ENCODE data around the gene TRIM24. TPM values are rescaled to one million over a fixed set of nuclear protein-coding genes. Genes with fewer than 3 reads are reported as not detected.
"Not testable (repeated sequence)": the region's sequence is repeated elsewhere in the genome, so short reads cannot be mapped to it uniquely, and the experiment has no call there.

TRIM24 gene
- total RNA-seq, 2 experiments from 2014 or later: 11.6 to 12.3 TPM

DNA sequence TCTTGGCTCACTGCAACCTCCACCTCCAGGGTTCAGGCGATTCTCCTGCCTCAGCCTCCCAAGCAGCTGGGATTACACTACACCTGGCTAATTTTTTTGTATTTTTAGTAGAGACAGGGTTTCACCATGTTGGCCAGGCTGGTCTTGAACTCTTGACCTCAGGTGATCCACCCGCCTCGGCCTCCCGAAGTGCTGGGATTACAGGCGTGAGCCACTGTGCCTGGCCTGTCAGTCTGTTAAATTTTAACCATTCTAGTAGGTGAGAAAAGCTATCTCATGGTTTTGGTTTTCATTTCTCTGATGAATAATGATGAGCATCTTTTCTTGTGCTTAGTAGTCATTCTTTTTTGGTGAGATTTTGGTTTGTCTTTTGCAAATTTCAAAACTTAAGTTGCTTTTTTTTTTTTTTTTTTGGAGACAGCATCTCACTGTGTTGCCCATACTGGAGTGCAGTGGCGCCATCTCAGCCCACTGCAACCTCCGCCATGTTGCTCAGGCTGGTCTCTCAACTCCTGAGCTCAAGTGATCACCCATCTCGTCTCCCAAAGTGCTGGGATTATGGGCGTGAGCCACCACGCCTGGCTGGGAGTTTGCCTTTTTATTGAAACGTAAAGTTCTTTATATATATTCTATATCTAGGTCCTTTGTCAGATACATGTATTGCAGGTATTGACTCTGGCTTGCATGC, 6.2 kb downstream of the TRIM24 start:
- not testable (repeated sequence) for H3K4me3 Mint-ChIP-seq; H3K27ac Mint-ChIP-seq; H3K27me3 Mint-ChIP-seq (ENCODE audit: low read depth); DNase-seq; H3K9me3 Mint-ChIP-seq; H3K36me3 Mint-ChIP-seq (ENCODE audit: low read depth)
- CTCF ChIA-PET: interaction anchor here (0.8 to 1.2 kb wide), 3 partner anchors 14 to 411 kb away, joined by 3 to 5 read pairs (median 4); no protein-coding TSS in a partner anchor
- H3K4me1 Mint-ChIP-seq (ENCODE audit: low read depth): peaks cover 54% of the 10 kb centered on the region
- intact Hi-C loops (cut with micrococcal nuclease): loop anchor here (10.0 kb wide), 1 partner anchor 639 kb away; the partner anchor contains the start of gene ZC3HAV1

DNA sequence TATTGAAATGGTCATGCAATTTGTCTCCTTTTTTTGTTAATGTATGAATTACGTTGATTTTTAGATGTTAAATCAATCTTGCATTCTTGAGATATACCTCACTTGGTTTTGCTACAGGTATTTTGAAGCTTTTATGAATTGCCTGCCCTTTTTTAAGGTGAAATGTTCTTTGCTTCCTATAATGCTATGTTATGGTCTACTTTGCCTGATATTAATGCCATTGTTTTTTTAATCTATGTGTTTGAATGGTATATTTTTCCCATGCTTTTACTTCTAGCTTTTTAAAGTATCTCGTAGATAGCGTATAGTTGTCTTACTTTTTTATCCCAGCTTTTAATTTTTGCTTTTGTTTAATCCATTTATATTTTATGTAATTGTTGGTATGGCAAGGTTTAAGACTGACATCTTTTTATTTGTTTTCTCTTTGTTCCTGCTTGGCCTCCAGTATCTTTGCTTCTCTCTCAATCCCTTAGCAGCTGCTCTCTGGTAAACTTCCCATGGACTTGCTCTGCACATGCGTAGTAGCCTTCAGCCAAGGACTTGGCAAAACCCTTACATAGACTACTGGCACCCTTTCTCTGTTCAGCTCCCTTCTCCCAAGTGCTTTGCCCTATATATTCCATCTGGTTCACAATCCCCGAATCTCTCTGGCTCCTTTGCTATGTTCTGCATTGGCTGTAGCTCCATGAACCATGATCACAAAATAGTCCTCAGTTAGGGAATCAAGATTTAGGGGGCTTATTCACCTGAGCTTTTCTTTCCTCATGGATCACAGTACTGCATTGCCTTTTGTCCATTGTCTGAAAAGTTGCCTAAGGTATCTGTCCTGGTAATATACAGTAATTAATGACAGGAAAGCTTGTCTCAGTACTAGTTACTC, 8.4 kb downstream of the TRIM24 start:
- Mint-ChIP-seq H3K4me1 (ENCODE audit: low read depth) (peaks cover 45% of the 10 kb centered on the region), H3K27me3 (ENCODE audit: low read depth) (no peaks in the 10 kb centered on the region), H3K27ac (no peak overlapping the region), H3K9me3 (no peaks in the 10 kb centered on the region), H3K4me3 (no peak overlapping the region), H3K36me3 (ENCODE audit: low read depth) (peaks cover 4% of the 10 kb centered on the region)
- CTCF ChIA-PET: interaction anchor here (0.7 kb wide), 1 partner anchor 9 kb away, joined by 3 read pairs; the partner anchor contains the start of gene TRIM24
- no peak for DNase-seq
- intact Hi-C loops (cut with micrococcal nuclease): loop anchor here (10.0 kb wide), 1 partner anchor 636 kb away; the partner anchor contains the start of gene ZC3HAV1

DNA sequence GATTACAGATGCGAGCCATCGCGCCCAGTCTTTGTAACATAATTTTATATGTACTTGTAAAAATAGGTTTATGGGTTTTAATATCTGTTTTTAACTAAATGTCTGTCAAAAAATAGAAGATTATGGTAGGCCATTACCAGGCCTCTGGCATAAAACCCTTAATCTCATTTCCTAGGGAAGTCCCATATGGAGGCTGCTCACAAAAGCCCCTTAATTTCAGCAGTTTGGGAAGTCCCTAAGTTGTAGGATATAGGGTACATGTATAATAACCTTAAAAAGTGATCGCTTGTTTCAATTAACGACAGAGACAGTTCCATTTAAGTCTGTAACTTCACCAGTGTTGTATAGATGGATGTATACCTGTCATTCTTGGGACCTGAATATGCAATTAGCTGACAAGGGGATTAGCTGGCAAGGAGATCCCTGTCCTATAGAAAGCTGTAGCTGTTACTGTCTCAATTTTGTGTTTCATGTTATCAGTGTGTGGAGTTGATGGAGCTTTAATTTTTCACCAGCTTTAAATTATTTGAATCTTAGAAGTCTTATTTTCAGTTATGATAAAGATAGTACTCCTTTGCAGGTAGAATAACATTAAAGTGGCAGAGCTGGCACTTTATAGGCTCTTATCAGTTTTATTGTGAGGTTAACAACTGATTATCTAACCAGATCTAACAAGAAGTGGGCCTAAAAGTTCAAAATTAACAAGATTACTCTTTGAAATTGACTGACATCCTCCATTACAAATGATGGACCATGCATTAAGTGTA, 10.5 kb downstream of the TRIM24 start:
- Mint-ChIP-seq H3K4me1 (ENCODE audit: low read depth) (peaks cover 43% of the 10 kb centered on the region), H3K36me3 (ENCODE audit: low read depth) (no peaks in the 10 kb centered on the region), H3K4me3 (no peak overlapping the region), H3K27ac (no peak overlapping the region), H3K9me3 (no peaks in the 10 kb centered on the region), H3K27me3 (ENCODE audit: low read depth) (no peaks in the 10 kb centered on the region)
- no peak for DNase-seq
- CTCF ChIA-PET: no interaction called here
- intact Hi-C loops (cut with micrococcal nuclease): no loop called here

DNA sequence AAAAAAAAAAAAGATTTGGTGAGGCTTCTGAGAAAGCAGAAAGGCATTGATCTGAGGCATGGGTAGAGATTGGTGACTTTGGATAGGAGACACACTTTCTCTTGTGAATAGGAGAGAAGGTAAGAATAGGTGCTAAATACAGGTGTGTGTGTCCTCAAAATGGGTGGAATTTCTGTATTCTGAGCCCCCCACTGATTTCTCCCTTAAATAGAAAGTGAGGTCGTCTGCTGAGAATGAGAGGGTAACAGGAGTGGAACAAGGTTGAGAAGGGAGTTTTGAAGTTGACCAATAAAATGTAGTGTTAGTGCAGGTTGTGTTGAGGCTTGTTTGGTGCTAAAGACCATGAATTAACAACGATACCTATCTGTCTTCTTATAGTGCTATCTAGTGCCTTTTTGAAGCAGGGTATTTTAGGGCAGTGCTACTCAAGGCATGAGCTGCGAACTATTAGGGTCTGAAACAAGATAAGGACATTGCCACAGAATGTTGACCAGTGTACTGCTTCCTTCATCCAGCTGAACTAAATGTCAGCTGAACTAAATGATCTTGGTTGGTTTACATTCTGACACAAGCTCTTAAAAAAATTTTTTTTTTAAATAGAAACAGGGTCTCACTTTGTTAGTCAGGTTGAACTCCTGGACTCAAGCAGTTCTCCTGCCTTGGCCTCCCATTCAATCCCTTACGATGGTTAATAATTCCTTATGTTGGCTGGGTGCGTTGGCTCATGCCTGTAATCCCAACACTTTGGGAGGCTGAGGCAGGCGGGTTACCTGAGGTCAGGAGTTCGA, 12.4 kb downstream of the TRIM24 start:
- Mint-ChIP-seq H3K9me3 (no peaks in the 10 kb centered on the region), H3K4me1 (ENCODE audit: low read depth) (peaks cover 42% of the 10 kb centered on the region)
- intact Hi-C loops (cut with micrococcal nuclease): no loop called here

DNA sequence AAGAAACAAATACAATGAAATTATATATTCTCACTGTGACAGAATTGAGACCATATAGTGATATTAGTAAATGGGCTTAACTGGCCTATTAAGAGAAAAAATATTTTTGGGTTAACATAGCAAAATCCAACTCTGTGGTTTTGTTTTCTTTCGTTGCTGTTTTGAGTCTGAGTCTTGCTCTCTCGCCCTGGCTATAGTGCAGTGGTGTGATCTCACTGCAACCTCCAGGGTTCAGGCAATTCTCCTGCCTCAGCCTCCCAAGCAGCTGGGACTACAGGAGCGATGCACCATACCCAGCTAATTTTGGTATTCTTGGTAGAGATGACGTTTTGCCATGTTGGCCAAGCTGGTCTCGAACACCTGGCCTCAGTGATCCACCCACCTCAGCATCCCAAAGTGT, 15.3 kb downstream of the TRIM24 start:
- no peak overlapping the region for H3K27ac Mint-ChIP-seq
- H3K4me1 Mint-ChIP-seq (ENCODE audit: low read depth): peaks cover 45% of the 10 kb centered on the region
- H3K27me3 Mint-ChIP-seq (ENCODE audit: low read depth): no peaks in the 10 kb centered on the region
- no peak overlapping the region for H3K4me3 Mint-ChIP-seq
- DNase-seq: no peak
- H3K9me3 Mint-ChIP-seq: no peaks in the 10 kb centered on the region
- intact Hi-C loops (cut with micrococcal nuclease): no loop called here
- H3K36me3 Mint-ChIP-seq (ENCODE audit: low read depth): no peaks in the 10 kb centered on the region
- CTCF ChIA-PET: no interaction called here

More for the DNA sequence above, 12.4 kb downstream of the TRIM24 start:
- Mint-ChIP-seq H3K4me3 (no peak overlapping the region), H3K27ac (no peak overlapping the region), H3K27me3 (ENCODE audit: low read depth) (no peaks in the 10 kb centered on the region), H3K36me3 (ENCODE audit: low read depth) (no peaks in the 10 kb centered on the region)
- DNase-seq: no peak
- CTCF ChIA-PET: no interaction called here

DNA sequence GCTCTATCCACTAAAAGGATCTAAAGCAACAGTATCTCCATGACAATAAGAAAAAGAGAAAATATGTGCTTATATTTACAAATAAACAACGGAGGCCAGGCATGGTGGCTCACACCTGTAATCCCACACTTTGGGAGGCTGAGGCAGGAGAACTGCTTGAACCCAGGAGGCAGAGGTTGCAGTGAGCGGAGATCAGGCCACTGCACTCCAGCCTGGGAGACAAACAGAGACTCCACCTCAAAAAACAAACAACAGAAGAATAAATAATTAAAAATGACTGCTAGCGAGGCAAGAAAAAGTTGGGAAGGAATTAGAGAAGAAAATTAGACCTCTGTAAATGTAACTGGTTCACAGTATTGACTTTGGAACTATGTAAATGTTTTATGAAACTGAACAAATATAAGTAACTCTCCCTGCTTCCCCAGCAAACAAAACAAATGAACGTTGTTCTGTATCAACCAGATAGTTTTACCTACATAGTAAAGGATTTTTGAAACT, 17.1 kb downstream of the TRIM24 start:
- Mint-ChIP-seq H3K27me3 (ENCODE audit: low read depth) (no peaks in the 10 kb centered on the region), H3K9me3 (no peaks in the 10 kb centered on the region), H3K36me3 (ENCODE audit: low read depth) (no peaks in the 10 kb centered on the region), H3K4me3 (no peak overlapping the region), H3K27ac (no peak overlapping the region), H3K4me1 (ENCODE audit: low read depth) (peaks cover 52% of the 10 kb centered on the region)
- CTCF ChIA-PET: interaction anchor here (1.7 kb wide), 1 partner anchor 10 kb away, joined by 3 read pairs; no protein-coding TSS in a partner anchor
- DNase-seq: no peak
- intact Hi-C loops (cut with micrococcal nuclease): no loop called here

DNA sequence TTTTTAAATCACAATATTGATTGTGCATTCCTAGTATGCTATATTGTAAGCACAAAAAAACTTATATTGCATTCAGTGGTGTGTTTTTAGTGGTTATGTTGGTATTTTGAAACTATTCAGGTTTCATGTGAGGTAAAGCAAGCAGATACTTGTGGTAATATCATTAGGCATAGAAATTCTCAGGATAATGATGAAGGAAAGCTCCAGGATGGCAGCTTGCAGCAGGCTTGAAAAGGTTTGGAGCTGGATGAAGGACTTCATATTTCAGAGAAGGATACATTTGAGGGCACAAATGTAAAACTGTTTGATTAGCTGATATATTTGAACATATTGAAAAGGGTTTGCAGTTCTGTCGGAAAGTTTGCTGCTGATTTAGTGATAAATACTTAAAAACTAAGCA, 17.5 kb downstream of the TRIM24 start:
- CTCF ChIA-PET: interaction anchor here (1.7 kb wide), 1 partner anchor 10 kb away, joined by 3 read pairs; no protein-coding TSS in a partner anchor

DNA sequence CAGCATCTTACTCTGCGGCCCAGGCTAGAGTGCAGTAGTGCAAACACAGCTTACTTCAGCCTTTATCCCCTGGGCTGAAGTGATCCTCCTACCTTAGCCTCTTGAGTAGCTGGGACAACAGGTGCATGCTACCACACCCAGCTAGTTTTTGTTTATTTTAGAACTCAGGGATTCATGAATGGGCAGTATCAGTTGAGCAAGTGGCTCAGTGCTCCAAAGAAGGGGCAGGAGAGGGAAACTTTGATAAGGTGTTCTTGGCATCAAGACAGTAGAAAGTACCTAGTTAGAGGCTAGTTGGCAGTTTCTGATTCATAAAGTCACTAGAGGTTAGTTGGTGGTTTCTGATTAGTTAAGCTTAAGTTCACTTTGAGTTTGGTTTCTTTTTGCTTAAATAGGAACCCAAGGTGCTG, 18.4 kb downstream of the TRIM24 start:
- Mint-ChIP-seq H3K27ac (peak overlapping the region; percentile 22), H3K27me3 (ENCODE audit: low read depth) (no peaks in the 10 kb centered on the region), H3K9me3 (no peaks in the 10 kb centered on the region), H3K4me3 (no peak overlapping the region), H3K36me3 (ENCODE audit: low read depth) (peaks cover 2% of the 10 kb centered on the region), H3K4me1 (ENCODE audit: low read depth) (peaks cover 57% of the 10 kb centered on the region)
- CTCF ChIA-PET: no interaction called here
- no peak for DNase-seq
- intact Hi-C loops (cut with micrococcal nuclease): loop anchor here (1.0 kb wide), 1 partner anchor 18 kb away; the partner anchor contains the start of gene TRIM24

More for the DNA sequence above, 17.5 kb downstream of the TRIM24 start:
- H3K4me3 Mint-ChIP-seq: no peak overlapping the region
- no peaks in the 10 kb centered on the region for H3K9me3 Mint-ChIP-seq
- intact Hi-C loops (cut with micrococcal nuclease): no loop called here
- H3K36me3 Mint-ChIP-seq (ENCODE audit: low read depth): no peaks in the 10 kb centered on the region
- no peaks in the 10 kb centered on the region for H3K27me3 Mint-ChIP-seq (ENCODE audit: low read depth)
- H3K27ac Mint-ChIP-seq: no peak overlapping the region
- no peak for DNase-seq
- H3K4me1 Mint-ChIP-seq (ENCODE audit: low read depth): peaks cover 54% of the 10 kb centered on the region

DNA sequence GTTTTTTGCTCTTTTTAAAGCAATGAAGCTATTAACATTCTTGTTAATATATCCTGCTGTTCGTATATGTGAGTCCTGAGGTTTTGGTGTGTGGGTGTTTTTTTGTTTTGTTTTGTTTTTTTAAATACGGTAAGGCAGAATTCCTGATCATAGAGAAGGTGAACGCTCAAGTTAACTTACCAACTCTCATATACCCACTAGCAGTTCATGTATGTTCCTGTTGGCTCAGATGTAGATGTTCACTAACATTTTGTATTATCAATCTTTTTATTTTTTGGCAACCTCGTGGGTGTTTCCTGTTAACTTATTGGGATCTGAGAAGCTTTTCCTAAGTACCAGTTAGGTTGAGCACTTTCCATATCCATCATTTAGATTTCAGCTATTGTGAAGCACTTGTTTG, 20.5 kb downstream of the TRIM24 start:
- no peaks in the 10 kb centered on the region for H3K27me3 Mint-ChIP-seq (ENCODE audit: low read depth)
- DNase-seq: no peak
- no peak overlapping the region for H3K4me3 Mint-ChIP-seq
- peaks cover 3% of the 10 kb centered on the region for H3K9me3 Mint-ChIP-seq
- intact Hi-C loops (cut with micrococcal nuclease): no loop called here
- CTCF ChIA-PET: interaction anchor here (0.9 to 1.1 kb wide), 2 partner anchors 15 to 21 kb away, joined by 3 read pairs; partner anchors contain the start of gene TRIM24
- peaks cover 49% of the 10 kb centered on the region for H3K4me1 Mint-ChIP-seq (ENCODE audit: low read depth)
- peaks cover 4% of the 10 kb centered on the region for H3K36me3 Mint-ChIP-seq (ENCODE audit: low read depth)
- no peak overlapping the region for H3K27ac Mint-ChIP-seq

DNA sequence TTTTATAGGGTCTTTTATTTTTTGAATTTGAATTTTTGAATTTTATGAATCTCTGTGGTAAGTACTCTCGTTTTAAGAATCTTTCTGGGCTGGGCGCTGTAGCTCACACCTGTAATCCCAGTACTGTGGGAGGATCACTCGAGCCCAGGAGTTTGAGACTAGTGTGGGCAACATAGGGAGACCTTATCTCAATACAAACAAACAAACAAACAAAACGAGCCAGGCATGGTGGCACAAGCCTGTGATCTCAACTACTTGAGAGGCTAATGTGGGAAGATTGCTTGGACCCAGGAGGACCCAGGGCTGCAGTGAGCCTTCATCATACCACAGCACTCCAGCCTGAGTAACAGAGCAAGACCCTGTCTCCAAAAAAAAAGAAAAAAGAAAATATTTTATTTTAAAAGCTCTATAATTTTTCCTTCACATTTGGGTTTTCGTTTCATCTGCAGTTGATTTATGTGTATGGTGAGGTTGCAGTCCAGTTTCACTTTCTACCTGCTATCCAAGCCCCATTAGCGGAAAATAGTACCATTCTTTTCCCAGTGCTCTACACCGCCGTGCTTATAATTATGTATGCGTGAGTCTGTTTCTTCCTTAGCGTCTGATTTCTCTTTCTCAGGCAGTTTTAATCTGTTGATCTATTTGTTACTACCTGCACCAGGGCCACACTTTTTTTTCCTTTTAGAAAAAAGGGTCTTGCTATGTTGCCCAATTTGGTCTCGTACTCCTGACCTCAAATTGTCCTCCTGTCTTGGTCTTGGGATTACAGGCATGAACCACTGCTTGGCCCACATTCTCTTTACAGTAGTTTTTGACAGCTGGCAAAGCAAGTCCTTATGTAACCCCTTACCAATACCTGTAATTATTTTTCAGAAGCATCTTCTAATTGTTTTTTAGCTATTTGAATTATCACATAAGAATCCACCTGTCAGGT, 21.7 kb downstream of the TRIM24 start:
- H3K27me3 Mint-ChIP-seq (ENCODE audit: low read depth): no peaks in the 10 kb centered on the region
- intact Hi-C loops (cut with micrococcal nuclease): no loop called here
- peaks cover 11% of the 10 kb centered on the region for H3K9me3 Mint-ChIP-seq
- no peak overlapping the region for H3K4me3 Mint-ChIP-seq
- CTCF ChIA-PET: no interaction called here
- DNase-seq: no peak
- H3K27ac Mint-ChIP-seq: peak overlapping the region; percentile 46
- peaks cover 10% of the 10 kb centered on the region for H3K36me3 Mint-ChIP-seq (ENCODE audit: low read depth)
- H3K4me1 Mint-ChIP-seq (ENCODE audit: low read depth): peaks cover 44% of the 10 kb centered on the region
